CD4-positive, alpha-beta T cell treated with Interferon gamma for 1 hour (primary cell): ENCODE results near the gene BABAM2.
"Not testable (repeated sequence)": the region's sequence is repeated elsewhere in the genome, so short reads cannot be mapped to it uniquely, and the experiment has no call there.

Experiments
- DNase-seq: peaks from one replicate; pipeline ENCODE4 v3.0.0-alpha.2; 2020

BABAM2 gene

DNA sequence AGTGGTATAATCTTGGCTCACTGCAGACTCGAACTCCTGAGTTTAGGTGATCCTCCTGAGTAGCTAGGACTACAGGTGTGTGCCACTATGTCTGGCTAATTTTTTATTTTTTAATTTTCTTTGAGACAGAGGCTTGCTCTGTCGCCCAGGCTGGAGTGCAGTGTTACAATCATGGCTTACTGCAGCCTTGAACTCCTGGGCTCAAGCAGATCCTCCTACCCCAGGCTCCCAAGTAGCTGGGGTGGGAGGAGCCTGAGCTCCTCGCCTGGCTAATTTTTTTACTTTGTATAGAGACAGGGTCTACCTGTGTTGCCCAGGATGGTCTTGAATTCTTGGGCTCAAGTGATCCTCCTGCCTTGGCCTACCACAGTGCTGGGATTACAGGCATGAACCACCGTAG, 62.5 kb downstream of the BABAM2 start:
- no peak for DNase-seq

DNA sequence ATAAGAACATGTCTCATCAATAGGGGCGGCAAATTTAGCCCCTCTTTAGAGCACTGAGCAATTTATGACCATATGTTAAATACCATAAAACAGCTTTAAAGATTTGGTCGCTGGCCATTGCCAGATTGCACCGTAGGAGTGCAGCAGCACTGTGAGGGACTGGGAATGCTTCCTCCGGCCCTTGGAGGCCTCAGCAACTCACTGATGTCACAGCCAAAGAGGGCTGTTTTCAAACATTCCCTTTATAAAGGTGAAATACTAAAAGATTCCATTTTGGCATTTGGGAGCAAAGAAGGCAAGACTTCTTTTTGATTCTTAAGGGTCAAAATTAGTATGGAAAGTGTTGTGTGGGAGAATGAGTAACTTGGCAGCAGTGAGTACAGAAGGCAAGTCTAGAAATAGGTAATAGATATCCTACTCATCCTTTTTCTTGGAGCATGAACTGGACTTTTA, 63.7 kb downstream of the BABAM2 start:
- no peak for DNase-seq

DNA sequence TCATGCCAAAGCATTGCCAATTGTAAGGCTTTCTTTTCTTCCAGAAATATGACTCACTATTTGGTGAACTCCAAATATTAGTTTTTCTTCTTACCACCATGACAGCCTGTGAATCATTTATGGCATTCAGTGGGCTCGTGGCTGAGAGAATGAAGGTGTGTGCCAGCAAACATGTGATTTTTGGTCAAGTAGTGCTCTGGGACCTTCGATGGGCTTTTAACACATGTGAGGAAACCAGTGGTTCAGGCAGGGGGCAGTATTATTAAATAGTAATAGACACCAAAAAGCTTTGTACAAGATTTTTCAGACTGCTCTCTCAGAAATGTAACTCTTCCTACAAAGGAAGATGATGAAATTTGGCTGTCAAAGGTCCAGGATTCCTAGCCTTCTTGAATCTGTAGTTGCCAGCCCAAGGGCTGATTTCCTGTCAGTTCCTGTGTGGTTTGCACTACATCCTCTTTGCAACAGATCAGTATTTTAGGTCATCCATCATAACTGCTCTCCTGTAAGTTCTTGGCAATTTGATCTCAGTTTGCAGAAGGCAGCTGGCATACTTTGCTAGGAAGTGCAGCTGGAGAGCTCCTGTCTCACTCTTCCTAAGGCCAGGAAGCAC, 64.3 kb downstream of the BABAM2 start:
- DNase-seq = peak; percentile 16

DNA sequence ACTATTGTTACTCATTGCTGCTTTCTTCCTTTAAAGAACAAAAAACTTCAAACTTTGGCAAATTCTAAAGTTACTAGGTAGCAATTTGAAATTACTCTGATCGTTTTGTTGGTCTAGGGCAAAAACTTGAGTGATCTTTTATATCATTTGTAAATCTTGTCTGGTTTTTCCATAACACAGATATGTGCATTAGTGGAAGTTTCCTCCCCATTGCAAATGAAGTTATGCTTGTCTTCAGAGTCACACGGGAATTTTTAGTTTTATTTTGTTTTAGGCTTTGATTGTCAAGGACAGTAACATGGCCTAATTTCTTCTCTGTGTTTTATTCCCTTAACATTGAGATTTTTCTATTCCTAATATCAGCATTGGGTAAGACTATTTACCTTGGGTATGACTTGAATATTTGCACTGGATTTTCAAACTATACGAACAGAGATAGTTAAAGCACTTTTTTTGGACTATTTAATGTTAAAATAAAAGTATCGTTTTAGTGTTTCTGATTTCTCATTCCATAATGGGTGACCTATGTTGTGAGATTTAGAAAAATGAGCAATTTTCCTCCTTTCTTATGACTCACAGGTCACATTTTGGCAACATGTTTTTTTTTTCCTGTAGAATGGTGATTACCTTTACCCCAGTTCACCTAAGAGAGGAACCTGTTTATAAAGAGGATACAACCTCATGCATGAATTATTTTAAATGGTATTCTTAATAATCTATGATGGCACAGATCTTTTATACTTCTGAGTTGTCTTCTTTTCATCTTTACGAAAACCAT, 65.0 kb downstream of the BABAM2 start:
- no peak for DNase-seq

DNA sequence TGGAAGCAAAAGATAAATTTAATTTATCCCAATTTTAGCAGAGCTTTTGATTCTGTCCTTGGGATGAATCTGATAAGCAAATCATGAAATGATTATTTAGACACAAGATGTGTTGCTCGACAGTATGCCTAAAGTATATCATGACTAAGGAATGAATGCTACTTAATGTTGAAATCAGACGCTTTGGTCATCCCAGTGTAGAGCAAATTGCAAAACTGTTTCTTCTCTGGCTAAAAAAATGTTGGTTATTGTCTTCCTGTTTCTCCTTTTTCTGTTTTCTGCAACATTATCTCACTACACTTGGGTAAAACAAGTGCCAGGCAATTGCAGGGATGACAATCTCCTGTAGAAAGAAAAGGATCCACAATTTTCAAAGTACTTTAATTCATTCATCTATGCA, 66.4 kb downstream of the BABAM2 start:
- no peak for DNase-seq

DNA sequence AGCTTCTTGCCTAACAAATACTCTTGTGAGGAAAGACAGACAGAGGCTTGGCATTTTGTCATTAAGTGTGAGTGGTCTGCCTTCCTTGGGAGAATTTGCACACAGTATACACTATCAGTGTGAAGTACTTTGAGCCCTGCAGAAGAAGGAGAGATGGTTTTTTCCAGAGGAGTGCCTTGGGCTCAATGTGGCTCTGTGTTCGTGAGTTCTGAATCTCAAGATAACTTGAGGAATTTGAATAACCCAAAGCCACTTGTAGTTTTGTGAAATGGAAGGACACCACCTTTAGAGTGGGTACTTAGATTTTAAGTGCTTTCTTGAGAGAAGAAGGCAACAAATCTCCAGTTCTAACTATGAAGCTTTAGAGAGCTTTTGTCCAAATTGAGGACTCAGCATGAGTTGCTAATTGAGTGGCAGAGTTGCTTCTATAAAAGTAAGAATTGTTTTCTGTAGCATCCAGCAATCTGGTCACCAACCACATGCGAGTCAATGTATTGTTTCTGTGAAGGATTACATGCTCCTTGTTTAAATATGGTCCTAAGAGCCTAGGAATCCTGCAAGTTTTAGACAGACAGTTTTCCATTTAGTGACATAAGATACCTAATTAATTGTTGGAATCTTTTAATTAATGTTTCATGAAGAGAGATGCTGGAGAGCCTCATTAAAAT, 68.3 kb downstream of the BABAM2 start:
- DNase-seq = no peak

DNA sequence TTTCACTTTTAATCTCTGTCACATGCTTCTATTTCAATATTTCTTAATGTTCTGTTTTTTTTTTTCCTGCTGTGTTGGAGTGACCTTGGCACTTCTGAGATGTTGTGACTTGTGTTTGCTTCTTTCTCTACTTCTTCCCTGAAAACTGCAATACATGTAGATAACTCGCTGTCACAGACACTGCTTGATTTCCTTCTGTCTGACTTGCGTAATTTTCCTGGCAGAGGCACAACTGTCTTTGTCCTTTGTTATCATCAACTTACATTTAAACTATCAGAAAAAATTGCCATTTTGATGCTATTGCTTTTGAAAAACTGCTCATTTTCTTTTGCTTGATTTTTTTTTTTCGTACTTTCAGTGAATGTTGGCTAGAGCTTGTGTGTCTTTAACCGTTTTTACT, 69.0 kb downstream of the BABAM2 start:
- peak; percentile 5 for DNase-seq

DNA sequence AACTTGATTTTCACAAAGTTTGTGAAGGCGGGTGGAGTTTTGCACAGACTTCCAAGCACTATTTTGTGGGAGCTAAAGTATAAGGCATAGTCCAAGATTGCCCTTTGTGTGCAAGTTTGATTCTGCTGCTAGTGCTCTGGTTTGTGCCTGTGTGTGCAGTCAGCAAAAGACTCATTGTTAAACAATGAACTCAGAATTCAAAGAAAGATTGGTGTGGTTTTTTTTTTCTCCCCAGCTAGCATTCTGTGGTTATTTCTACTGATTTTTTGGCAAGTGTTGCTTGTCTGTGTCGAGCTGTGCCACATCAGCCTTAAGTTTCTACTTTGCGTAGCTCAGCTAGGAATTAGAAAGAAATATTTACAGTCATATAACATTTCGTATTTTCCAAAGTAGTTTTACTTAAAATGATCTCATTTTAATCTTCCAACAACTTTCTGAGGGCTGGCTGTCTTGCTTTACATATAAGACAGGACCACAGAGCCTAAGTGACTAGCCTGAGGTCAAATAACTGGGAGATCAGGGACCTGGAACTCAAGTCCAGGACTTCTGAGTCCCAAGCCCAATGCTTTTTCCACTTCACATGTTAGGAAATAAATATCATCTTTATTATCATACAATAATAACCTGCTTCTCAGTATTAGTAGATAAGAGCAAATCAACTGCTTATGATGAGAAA, 69.8 kb downstream of the BABAM2 start:
- DNase-seq = no peak

DNA sequence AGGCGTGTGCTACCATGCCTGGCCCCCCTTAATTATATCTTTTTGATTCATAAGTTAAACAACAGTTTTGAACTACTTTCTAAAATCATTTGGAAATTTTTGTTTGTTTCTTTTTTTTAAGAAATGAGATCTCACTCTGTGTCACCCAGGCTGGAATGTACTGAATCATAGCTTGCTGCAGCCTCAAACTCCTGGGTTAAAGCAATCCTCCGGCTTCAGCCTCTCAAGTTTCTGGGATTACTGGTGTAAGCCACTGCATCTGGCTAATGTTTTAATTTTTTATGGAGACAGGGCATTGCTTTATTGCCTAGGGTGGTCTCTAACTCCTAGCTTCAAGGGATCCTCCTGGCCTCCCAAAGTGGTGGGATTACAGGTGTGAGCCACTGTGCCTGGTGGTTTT, 71.5 kb downstream of the BABAM2 start:
- DNase-seq = no peak

DNA sequence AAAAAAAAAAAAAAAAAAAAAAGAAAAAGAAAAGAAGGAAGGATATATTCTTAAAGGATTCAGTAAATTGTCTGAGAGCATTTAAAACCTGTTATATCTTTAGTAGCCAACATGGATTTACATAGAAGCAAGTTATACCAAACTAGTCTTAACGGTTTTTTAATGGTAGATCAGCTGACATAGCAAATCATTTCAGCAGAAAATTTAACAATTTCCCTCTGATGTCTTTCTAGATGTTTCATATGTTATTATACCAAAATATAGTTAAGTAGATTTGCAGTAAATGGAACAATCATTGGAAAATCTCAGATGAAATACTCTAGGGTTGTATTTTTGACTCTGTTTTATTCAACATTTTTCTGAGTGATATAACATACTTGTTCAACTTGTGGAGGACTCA, 72.9 kb downstream of the BABAM2 start:
- no peak for DNase-seq

DNA sequence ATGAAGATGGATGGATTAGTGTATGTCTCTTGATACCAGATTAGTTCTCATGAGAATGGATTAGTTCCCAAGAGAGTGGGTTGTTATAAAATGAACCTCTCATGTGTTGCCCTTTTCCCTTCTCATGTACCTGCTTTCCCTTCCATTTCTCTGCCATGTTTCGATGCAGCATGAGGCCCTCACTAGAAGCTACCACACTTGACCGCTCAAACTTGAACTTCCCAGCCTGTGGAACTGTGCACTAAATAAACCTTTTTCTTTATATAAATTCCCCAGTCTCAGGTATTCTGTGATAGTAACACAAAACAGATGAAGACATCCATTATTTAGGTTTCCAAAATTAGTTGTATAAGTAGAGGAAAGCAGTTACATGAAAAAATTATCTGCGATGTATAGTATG, 73.5 kb downstream of the BABAM2 start:
- DNase-seq = no peak

DNA sequence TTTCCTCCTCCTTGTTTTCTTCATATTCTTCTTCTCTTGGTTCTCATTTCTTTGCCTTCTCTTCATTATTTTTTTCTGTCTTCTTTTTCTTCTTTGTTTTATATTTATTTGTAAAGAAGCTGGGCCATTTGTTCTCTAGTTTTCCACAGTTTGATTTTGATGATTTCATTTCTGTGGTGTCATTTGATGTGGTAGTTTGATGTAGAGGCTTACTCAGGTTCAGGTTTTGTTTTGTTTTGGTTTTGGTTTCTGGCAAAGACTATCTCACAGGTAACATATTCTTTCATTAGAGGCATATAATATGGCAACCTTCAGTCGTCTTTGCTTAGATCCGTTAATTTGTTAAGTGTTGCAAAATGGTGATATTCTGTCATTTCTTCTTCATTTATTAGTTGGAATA, 75.3 kb downstream of the BABAM2 start:
- DNase-seq = no peak

DNA sequence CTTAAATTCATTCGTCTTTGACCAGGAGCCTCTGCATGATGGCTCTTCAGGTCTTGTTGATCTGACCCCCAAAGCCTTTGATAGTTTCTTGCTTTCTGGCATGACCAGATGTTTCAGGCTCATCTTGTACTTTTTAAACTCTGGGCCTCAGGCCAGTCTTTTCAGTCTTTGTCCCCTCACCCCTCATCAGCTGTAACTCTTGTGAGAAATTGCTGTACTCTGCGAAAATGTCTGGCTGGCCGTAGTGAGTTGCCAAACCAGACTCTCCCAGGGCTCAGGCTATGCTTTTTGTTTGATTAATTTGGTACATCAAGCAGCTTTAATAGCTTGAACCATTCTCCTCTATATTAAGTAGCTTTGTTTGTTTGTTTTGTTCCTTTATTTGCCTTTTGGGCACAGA, 75.9 kb downstream of the BABAM2 start:
- DNase-seq = no peak

DNA sequence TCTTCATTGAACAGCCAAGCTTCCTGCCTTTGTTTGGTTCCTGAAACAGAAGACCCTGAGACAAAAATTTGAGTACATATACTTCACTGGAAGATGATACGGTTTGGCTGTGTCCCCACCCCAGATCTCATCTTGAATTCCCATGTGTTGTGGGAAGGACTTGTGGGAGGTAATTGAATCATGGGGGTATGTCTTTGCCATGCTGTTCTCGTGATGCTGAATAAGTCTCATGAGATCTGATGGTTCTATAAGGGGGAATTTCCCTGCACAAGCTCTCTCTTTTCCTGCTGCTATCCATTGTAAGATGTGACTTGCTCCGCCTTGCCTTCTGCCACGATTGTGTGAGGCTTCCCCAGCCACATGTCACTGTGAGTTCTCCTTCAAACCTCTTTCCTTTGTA, 76.5 kb downstream of the BABAM2 start:
- DNase-seq = no peak

DNA sequence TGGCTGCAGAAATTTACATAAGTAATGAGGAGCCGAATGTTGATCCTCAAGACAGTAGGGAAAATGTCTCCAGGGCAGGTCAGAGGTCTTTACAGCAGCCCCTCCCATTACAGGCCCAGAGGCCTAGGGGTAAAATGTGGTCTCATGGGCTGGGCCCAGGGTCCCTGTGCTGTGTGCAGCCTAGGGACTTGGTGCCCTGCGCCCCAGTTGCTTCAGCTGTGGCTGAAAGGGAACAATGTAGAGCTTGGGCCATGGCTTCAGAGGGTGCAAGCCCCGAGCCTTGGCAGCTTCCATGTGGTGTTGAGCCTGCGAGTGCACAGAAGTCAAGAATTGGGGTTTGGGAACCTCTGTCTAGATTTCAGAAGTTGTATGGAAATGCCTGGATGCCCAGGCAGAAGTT, 77.5 kb downstream of the BABAM2 start:
- DNase-seq = not testable (repeated sequence)

DNA sequence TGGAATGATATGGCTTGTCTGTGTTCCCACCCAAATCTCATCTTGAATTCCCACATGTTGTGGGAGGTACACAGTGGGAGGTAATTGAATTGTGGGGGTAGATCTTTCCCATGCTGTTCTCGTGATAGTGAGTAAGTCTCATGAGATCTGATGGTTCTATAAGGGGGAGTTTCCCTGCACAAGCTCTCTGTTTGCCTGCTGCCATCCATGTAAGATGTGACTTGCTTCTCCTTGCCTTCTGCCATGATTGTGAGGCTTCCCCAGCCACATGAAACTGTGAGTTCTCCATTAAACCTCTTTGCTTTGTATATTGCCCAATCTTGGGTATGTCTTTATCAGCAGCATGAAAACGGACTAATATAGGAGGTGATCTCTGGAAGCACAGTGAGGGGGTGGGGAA, 78.4 kb downstream of the BABAM2 start:
- DNase-seq = not testable (repeated sequence)

DNA sequence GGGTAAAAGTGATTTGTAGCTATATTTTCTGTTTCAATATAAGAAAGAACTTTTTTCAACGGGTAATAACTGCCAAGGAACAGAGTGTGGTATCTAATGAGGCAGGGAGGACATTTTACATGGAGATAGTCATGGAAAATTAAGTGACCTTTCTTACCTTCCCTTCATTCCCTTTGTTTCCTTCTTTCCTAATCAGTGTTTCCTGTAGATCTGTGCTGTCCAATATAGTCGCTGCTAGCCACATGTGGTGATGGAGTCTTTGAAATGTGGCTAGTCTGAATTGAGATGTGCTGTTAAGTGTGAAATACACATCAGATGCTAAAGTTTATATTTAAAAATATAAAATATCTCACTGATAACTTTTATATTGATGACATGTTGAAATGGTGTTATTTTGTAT, 81.8 kb downstream of the BABAM2 start:
- no peak for DNase-seq

DNA sequence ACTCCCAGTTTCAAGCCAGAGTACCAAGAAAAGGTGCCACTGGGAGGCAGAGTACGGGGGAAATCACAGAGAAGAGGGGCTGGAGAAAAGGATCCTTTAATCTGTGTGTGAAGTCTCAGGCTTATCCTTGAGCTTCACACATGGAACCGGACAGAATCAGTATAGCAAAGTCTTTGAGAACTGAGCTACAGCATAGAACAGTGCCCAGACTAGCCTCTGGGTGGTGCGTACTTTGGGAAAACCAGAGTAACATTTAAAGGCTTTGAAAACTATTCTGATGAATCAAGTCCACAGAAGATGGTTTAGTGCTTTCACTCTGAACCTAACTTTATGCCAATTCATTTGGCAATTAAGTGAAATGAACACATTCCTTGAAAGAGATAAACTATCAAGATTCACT, 83.1 kb downstream of the BABAM2 start:
- no peak for DNase-seq

DNA sequence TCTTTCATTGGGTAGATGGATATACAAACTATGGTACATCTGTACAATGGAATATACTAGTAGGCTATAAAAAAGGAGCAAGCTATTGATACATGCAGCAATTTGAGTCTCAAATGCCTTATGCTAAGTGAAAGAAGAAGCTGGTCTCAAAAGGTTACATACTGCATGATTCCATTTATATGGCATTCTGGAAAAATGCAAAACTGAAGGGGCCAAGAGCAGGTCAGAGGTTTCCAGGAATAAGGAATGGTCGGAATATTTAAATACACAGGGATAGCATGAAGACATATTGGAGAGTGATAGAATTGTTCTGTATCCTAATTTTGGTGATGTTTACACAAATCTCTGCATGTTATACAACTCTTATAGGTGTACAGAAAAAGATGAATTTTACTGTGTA, 85.8 kb downstream of the BABAM2 start:
- DNase-seq = no peak

DNA sequence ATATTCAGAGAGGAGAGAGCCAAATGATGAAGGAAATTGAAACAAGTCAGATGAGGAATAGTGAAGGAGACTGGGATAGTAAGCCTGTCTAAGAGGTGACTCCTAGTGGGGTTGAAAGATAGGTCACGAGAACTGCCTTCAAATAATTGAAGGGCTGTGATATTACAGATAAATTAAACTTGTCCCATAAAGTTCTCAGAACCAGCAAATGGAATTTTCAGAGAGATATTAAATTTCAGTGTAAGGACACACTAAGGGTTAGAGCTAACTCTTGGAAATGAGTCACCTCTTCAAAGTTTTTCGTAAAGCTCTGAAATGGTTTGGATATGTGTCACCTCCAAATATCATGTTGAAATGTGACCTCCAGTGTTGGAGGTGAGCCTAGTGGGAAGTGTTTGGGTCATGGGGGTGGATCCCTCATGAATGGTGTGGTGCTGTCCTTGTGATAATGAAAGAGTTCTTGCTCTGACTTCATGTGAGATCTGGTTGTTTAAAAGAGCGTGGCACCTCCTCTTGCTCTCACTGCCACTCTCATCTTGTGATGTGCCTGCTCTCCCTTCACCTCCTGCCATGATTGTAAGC, 87.3 kb downstream of the BABAM2 start:
- DNase-seq = no peak

DNA sequence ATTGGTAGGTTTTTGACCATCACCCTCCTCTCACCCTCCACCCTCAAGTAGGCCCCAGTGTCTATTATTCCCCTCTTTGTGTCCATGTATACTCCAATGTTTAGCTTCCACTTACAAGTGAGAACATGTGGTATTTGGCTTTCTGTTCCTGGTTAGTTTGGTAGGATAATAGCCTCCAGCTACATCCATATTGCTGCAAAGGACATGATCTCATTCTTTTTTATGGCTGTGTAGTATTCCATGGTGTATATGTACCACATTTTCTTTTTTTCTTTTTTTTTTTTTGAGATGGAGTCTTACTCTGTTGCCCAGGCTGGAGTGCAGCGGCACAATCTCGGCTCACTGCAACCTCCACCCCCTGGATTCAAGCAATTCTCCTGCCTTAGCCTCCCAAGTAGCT, 88.2 kb downstream of the BABAM2 start:
- not testable (repeated sequence) for DNase-seq

DNA sequence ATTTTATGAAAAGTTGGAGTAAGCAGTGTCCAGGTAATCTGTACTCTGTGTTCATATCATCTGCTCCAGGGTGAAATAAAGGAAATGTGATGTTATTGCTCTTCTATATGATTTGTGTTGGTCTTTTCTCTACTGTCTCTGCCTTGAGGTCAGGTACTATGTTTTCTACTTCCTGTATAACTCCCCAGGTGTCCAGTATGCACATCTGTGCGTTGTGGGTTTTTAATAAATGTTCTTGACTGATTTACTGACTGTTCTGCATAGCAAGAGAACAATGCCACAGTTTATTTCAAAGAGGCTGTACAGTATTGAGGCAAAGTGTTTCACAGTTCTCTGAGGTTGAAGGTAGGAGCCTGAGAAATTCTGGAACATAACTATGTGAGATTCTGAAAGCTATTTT, 89.7 kb downstream of the BABAM2 start:
- DNase-seq = no peak

DNA sequence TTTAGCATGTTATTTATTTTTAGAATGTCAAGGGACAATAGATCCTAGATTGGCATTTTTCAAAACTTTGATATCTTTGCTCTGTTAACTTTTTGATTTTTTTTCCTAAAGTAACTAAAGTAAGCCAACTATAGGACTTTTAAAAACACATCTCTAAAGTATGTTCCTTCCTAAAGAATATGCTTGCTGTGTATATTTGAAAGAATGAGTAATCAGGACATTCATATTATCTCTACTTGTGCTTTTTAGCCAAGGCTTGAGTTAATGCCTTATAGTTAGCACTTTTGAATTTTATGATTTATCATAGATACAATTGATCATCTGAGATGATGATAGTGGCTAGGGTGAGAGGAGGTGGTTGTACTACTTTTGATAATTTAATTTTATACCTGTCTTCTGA, 93.6 kb downstream of the BABAM2 start:
- no peak for DNase-seq
